Activated CD8-positive, alpha-beta memory T cell treated with anti-CD3 and anti-CD28 coated beads for 24 hours (primary cell): Measurements from ENCODE around the gene LPAR4.
"Not testable (repeated sequence)": the region's sequence is repeated elsewhere in the genome, so short reads cannot be mapped to it uniquely, and the experiment has no call there.

Experiments used
- DNase-seq: peaks from one replicate; pipeline ENCODE4 v3.0.0-alpha.2; 2020

The LPAR4 gene

GRCh38 chrX:78747489-78747888 lies at the start of gene LPAR4:
LPAR4 (plus strand) TSS chrX:78747720; CDS start chrX:78754870, 7,150 bp downstream.
- DNase-seq: no peak

GRCh38 chrX:78706071-78706470 lies 41.4 kb upstream of the LPAR4 start:
- no peak for DNase-seq

DNA sequence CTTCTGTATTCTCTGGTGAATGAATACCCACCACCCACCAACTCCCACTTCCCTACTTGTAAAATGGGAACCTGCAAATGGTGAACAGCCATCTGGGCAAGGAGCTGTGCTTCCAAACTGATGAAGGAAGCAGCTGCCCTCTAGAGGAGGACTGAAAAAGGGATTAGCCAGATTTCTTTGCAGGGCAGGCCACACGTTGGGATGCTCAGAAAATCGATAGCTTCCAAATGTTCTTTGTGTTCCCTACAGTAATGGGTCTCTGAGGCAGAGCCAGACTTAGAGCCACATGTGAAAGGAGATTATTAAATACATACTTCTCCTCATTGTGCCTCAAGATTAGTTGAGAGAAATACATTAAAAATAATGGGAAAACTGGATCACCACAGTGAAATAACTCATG lies 39.3 kb upstream of the LPAR4 start:
- DNase-seq: no peak

- DNase-seq: no peak
These were observed 38.7 kb upstream of the LPAR4 start for GRCh38 chrX:78708816-78709215.

GRCh38 chrX:78710171-78710570 lies 37.3 kb upstream of the LPAR4 start:
- DNase-seq: no peak

- DNase-seq: no peak
These were observed 35.2 kb upstream of the LPAR4 start for GRCh38 chrX:78712336-78712735.

- no peak for DNase-seq
These were observed 22.2 kb upstream of the LPAR4 start for GRCh38 chrX:78725287-78725686.

DNA sequence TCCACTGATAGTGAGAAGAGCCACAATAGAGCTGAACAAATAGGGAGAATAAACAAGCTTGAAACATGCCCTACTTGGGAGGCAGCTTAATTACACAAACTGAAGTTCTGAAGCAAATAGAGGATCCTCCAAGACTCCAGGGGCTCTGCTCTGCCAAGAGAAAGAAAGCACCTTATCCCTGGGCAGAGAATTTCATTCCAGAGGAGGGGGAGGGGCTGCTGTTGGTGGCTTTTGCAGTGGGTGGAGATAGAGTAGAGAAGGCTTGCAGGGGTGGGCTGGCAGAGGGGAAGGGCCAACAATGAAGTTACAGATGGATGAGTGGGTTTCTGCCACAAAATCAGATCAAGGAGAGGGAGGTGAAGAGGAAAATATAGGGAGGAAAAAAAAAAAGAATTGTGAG lies 1.0 kb upstream of the LPAR4 start:
- no peak for DNase-seq

GRCh38 chrX:78747971-78748370 lies 451 bp downstream of the LPAR4 start:
- no peak for DNase-seq

DNA sequence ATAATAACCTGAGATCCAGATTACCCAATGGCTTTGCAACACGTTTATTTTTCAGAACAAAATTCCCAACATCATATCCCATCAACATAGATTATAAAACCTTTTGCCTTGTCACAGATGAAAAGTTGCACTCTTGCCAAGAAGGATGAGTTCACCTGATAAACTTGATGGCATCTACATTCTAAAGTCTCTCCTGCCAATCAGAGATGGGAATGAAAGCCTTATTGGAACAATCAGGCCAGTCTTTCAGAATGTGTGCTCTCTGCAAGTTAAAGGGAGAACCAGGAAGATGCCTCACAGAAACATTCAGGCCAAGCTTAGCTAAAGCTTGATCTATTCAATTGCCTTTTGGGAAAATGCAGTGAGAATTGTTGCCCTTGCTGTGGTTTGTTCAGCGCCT lies 1.3 kb downstream of the LPAR4 start:
- DNase-seq: no peak

DNA sequence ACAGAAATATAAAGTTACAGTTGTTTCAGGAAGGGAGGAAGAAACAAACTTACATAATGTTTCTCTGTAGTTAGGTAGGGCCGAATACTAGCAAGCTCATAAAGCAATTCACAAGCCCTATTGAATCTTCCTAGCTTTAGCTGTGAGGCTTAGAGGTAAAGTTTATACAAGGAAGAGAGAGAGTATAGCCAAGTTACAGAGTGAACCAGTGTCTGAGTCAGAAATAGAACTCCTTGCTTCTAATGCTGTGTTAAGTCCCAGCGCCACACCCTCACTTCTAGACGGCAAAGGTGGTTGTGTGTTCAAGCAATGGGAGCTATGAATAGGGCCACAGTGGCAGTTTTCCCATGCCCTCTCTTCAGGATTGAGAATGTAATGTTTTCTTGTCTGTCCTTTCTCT lies 6.1 kb downstream of the LPAR4 start:
- no peak for DNase-seq

GRCh38 chrX:78754917-78755316 lies 7.4 kb downstream of the LPAR4 start:
- DNase-seq: no peak

DNA sequence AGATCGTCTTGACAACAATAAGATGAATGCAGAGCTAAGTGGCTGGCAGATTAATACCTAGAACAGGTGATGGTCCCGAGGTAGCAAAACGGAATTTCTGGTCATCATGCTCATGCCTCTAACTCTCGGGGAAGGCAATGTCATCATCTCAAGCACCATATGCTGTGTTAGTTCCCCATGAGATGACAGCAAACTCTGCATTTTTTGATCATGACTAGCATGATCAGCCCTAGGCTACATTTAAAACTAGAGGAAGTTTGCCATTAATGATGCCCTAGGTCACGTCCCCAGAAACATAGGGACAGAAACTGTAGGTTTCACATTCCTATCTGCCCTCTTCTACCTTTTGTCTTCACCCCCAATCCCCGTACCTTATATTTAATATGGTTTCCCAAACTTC lies 11.6 kb downstream of the LPAR4 start:
- DNase-seq: no peak

DNA sequence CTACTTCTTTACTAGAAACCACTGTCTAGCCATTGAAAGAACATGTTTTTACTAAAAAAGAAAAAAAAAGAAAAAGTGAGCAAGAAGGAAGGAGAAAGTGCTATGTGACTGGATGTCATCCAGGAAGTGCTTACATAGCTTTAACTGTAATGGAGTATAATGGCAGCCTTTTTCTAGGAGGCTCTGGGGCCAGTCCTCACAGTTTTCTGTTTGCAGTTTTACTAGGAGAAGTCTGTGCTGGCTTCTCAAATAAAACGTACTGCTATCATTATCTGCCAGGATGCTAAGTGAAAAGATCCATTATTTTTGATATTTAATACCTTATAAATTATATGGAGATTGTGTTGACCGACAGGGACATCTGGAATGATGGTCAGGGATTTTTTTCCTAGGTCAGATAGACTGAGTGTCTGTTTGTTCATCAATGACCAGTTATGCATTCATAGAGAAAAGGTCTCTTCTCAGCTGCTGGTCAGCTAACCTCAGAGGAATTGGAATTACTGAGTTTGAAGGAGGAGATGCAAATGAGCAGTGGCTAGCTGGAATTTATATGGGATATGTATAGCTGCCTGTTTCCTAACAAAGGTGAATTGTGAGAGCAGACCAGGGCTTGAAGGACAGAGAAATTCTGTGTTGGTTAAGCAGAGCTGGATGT lies 21.7 kb downstream of the LPAR4 start:
- no peak for DNase-seq

DNA sequence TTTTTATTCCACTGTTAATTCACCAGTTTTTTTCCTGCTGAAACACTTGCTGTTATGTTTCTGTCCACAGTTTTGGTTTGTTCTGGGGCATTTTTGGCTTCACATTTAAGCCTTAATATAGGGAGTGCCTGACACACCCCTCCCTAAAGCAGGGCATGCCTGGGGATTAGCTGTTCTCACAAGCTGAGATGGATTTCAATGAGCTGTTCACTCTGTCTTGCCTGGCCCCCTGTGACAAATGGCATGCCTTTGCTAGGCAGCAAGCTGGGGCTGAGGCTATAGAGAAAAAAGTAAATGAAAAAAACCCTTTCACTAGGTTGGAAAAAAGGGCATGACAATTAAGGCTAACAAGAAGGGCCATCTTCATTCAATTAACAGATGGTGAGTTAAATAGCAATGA lies 22.4 kb downstream of the LPAR4 start:
- no peak for DNase-seq

GRCh38 chrX:78796916-78797315 lies 49.4 kb downstream of the LPAR4 start:
- no peak for DNase-seq

GRCh38 chrX:78800114-78800513 lies 52.6 kb downstream of the LPAR4 start:
- DNase-seq: no peak

GRCh38 chrX:78800694-78801093 lies 53.2 kb downstream of the LPAR4 start:
- DNase-seq: no peak

DNA sequence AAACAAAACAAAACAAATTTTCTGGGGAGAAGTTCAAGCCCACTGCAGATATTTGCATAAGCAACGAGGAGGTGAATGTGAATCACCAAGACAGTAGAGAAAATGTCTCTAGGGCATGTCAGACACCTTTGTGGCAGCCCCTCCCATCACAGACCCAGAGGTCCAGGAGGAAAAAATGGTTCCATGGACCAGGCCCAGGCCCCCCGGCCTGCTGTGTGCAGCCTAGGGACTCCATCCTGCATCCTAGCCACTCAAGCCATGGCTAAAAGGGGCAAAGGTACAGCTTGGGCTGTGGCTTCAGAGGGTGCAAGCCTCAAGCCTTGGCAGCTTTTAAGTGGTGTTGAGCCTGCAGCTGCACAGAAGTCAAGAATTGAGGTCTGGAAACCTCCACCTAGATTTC lies 54.0 kb downstream of the LPAR4 start:
- no peak for DNase-seq

GRCh38 chrX:78802526-78802925 lies 55.0 kb downstream of the LPAR4 start:
- DNase-seq: not testable (repeated sequence)
